Measurements from ENCODE around the gene LMOD3. TPM values are rescaled to one million over a fixed set of nuclear protein-coding genes. Genes with fewer than 3 reads are reported as not detected.

LMOD3 gene
- polyA plus RNA-seq, 1 experiment: not detected

DNA sequence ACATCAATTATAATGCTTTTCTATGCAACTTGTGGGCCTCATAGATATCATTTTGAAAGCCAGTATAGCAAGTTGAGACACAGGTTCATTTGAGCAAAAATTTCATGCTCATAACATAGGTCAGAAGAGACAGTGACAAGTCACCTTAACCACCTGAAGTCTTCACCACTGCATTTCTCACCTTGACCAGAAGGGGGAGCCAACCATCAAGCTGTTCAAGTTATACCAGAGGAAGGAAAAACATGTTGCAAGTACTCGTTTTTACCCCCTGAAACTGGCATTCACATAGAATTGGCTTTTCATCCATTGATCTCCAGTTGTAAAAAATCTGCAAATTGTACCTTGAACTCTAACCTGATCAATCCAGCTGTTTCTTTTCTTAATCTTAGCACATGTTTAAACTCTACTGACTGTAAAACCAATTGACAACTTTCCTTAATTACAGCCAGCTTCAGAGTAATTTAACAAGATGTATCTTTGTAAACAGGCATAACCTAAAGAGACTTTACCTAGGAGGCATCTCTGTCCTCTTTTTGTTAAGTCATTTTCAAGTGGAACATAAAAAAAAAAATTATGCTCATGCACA, 1.4 kb downstream of the LMOD3 start:
- TF ChIP-seq, protein P1, sequence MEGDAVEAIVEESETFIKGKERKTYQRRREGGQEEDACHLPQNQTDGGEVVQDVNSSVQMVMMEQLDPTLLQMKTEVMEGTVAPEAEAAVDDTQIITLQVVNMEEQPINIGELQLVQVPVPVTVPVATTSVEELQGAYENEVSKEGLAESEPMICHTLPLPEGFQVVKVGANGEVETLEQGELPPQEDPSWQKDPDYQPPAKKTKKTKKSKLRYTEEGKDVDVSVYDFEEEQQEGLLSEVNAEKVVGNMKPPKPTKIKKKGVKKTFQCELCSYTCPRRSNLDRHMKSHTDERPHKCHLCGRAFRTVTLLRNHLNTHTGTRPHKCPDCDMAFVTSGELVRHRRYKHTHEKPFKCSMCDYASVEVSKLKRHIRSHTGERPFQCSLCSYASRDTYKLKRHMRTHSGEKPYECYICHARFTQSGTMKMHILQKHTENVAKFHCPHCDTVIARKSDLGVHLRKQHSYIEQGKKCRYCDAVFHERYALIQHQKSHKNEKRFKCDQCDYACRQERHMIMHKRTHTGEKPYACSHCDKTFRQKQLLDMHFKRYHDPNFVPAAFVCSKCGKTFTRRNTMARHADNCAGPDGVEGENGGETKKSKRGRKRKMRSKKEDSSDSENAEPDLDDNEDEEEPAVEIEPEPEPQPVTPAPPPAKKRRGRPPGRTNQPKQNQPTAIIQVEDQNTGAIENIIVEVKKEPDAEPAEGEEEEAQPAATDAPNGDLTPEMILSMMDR (IDR thresholded peaks at IDR 0.05; ENCODE audit: insufficient read depth, low read depth, low read length): peak; percentile 96
- ChIA-PET POLR2A (no interaction called here), CTCF (interaction anchor here (0.6 to 5.6 kb wide), 37 partner anchors 8 to 1574 kb away, joined by 3 to 75 read pairs (median 4); partner anchors contain the start of genes ARL6IP5 and MITF)
- no peak overlapping the region for H3K4me3 ChIP-seq (ENCODE audit: low read depth, low read length)
- H3K36me3 ChIP-seq (ENCODE audit: control insufficient read depth, insufficient read depth, low read length): no peaks in the 10 kb centered on the region
- no peak for DNase-seq (ENCODE audit: low read depth)
- H3K27me3 ChIP-seq (ENCODE audit: control insufficient read depth, insufficient read depth, low read length): no peaks in the 10 kb centered on the region; the same call in 1 of the 2 replicates

DNA sequence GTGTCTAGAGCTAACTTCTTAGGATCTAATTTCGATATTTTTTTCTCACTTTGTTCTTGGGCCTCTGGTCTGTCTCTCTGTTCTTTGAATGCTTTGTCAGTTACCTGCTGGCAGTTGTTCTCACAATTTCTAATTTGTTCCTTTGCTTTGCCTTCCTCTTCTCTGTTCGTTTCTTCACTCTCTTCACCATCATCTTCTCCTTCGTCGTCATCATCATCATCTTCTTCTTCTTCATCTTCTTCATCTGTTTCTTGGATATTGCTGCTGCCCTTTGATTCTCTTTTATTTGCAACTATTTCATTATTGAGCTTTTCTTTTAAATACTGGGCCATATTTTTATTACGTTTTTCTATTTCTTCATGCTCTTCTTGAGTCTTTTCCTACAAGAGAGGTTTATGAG, 2.7 kb downstream of the LMOD3 start:
- POLR2A ChIA-PET: no interaction called here
- Histone ChIP-seq H3K27me3 (ENCODE audit: control insufficient read depth, insufficient read depth, low read length) (no peaks in the 10 kb centered on the region; the same call in 1 of the 2 replicates), H3K36me3 (ENCODE audit: control insufficient read depth, insufficient read depth, low read length) (no peaks in the 10 kb centered on the region), H3K4me3 (ENCODE audit: low read depth, low read length) (no peak overlapping the region)
- CTCF ChIA-PET: interaction anchor here (0.6 to 5.6 kb wide), 17 partner anchors 9 to 552 kb away, joined by 3 to 75 read pairs (median 9); partner anchors contain the start of gene ARL6IP5
- no peak for DNase-seq (ENCODE audit: low read depth)
- TF ChIP-seq, protein P1 (IDR thresholded peaks at IDR 0.05; ENCODE audit: insufficient read depth, low read depth, low read length): no peak

DNA sequence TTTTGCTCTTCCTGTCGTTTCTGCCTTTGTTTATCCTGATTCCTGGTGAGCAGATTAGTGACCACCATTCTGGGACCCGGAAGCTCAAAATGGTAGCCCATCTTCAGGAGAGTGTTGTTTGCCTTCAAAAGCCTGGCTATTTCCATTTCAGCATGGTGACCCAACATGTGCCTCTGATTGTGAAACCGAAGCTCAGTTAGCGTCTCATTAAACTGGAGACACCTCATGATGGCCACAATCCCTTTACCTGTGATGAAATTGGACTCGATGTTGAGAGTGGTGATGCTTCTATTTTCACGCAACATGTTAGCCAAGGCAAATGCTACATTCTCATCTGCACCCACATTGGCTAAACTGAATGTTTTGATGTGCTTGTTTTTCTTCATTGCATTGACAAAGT, 3.3 kb downstream of the LMOD3 start:
- no peak overlapping the region for H3K4me3 ChIP-seq (ENCODE audit: low read depth, low read length)
- ChIA-PET CTCF (interaction anchor here (0.7 to 5.6 kb wide), 13 partner anchors 10 to 552 kb away, joined by 3 to 75 read pairs (median 10); partner anchors contain the start of gene ARL6IP5), POLR2A (no interaction called here)
- no peak for DNase-seq (ENCODE audit: low read depth)
- H3K27me3 ChIP-seq (ENCODE audit: control insufficient read depth, insufficient read depth, low read length): no peaks in the 10 kb centered on the region; the same call in 1 of the 2 replicates
- TF ChIP-seq, protein P1 (IDR thresholded peaks at IDR 0.05; ENCODE audit: insufficient read depth, low read depth, low read length): no peak
- no peaks in the 10 kb centered on the region for H3K36me3 ChIP-seq (ENCODE audit: control insufficient read depth, insufficient read depth, low read length)

DNA sequence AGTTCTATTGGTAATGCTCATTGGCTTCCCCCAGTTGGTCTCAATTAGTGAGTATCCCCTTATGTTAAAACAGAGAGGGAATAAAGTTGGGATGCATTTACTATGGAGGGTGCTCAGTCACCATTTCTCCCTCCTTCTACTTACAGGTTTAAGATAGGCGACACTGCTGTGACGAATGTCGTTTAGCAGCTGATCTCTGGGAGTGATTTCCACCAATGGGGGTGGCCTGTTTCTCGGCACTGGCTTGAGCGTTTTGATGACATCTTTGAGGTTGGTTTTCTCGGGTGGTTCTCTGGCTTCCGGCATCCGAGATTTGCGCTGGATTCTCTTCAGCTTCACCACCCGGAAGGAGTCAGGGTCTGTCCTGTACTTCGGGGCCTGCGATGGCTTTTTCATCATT, 3.8 kb downstream of the LMOD3 start:
- CTCF ChIA-PET: interaction anchor here (0.7 to 5.6 kb wide), 7 partner anchors 10 to 226 kb away, joined by 3 to 75 read pairs (median 10); no protein-coding TSS in a partner anchor
- TF ChIP-seq, protein P1 (IDR thresholded peaks at IDR 0.05; ENCODE audit: insufficient read depth, low read depth, low read length): no peak
- DNase-seq (ENCODE audit: low read depth): no peak
- POLR2A ChIA-PET: no interaction called here
- Histone ChIP-seq H3K4me3 (ENCODE audit: low read depth, low read length) (no peak overlapping the region), H3K27me3 (ENCODE audit: control insufficient read depth, insufficient read depth, low read length) (no peaks in the 10 kb centered on the region; the same call in 1 of the 2 replicates), H3K36me3 (ENCODE audit: control insufficient read depth, insufficient read depth, low read length) (no peaks in the 10 kb centered on the region)

DNA sequence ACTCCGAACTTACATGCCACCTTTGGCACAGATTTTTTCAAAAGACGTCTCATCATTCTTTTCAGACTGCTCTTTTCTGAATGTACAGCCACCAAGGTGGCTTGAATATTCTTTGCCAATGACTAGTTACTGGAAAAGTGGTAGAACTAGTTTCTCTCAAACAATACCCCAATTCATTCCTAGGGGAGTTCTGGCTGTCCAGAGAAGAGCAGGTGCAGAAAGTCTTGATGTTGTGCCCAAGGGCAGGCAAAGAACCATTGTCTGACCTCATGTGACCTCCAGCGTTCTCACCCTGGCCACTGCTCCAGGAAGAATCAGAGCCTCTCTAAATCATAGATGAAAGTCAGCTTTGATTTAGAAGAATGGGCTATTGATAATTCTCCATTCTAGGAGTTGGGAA, 5.5 kb downstream of the LMOD3 start:
- H3K27me3 ChIP-seq (ENCODE audit: control insufficient read depth, insufficient read depth, low read length): no peaks in the 10 kb centered on the region; the same call in 1 of the 2 replicates
- ChIA-PET CTCF (no interaction called here), POLR2A (no interaction called here)
- DNase-seq (ENCODE audit: low read depth): no peak
- no peak overlapping the region for H3K4me3 ChIP-seq (ENCODE audit: low read depth, low read length)
- TF ChIP-seq, protein P1 (IDR thresholded peaks at IDR 0.05; ENCODE audit: insufficient read depth, low read depth, low read length): no peak
- H3K36me3 ChIP-seq (ENCODE audit: control insufficient read depth, insufficient read depth, low read length): no peaks in the 10 kb centered on the region
